Tibial artery (tissue), 4 donors: ENCODE data around the gene FLNB.
A peak's percentile ranks its signal among the peaks of the same experiment; 100 is the strongest.

ENCODE experiments used
- DNase-seq, 2 donors: peaks; one replicate each; pipeline ENCODE4 v3.0.0-alpha.2; 2019
- H3K27ac ChIP-seq, 2 donors: fragments of 200-600 bp; sonication (generic) in 1 of 2; 1 replicate in 1 of 2; 2 replicates in 1 of 2; pipeline ENCODE4 v1.5.1; 2018 to 2019; ENCODE audit warnings: mild to moderate bottlenecking in 1 of 2
- H3K27me3 ChIP-seq, 2 donors: fragments of 200-600 bp; sonication (generic) in 1 of 2; one replicate each; pipeline versions ENCODE4 v1.5.1 to v1.6.0; 2016 to 2019
- H3K36me3 ChIP-seq, 3 donors: fragments of 200-600 bp; sonication (generic) in 2 of 3; one replicate each; pipeline ENCODE4 v1.5.1; 2016 to 2019; ENCODE audit warnings: mild to moderate bottlenecking in 2 of 3
- H3K4me1 ChIP-seq, 4 donors: fragments of 200-600 bp; sonication (generic) in 2 of 4; 1 replicate in 3 of 4; 2 replicates in 1 of 4; pipeline ENCODE4 v1.5.1; 2016 to 2019
- H3K4me3 ChIP-seq, 2 donors: fragments of 200-600 bp; sonication (generic) in 1 of 2; 1 replicate in 1 of 2; 2 replicates in 1 of 2; pipeline ENCODE4 v1.5.1; 2018 to 2019; ENCODE audit warnings: mild to moderate bottlenecking in 2 of 2
- H3K9me3 ChIP-seq, 3 donors: fragments of 200-600 bp; sonication (generic) in 1 of 3; one replicate each; pipeline ENCODE4 v1.5.1; 2016 to 2019
- CTCF ChIP-seq, 2 experiments: fragments of 200-600 bp in 1 of 2; fragments of 450-650 bp in 1 of 2; IDR thresholded peaks; one replicate each; pipeline ENCODE4 v1.5.1; 2017 to 2019; ENCODE audit warnings: antibody characterized with exemption in 2 of 2, mild to moderate bottlenecking in 1 of 2, moderate library complexity in 1 of 2
- intact Hi-C: fragments of 100-400 bp; cut with DNase I; formaldehyde crosslinking; loops from one replicate; pipeline ENCODE4 v1.15.0; 2023; ENCODE audit warnings: low total_unique reads

FLNB gene

GRCh38 chr3:58037141-58037910 is 29.1 kb downstream of the FLNB start:
- H3K27ac ChIP-seq = peak overlapping the region in 1 of 2 donors; percentile 5
- DNase-seq = no peak
- no peaks in the 10 kb centered on the region for H3K9me3 ChIP-seq
- H3K4me3 ChIP-seq = no peak overlapping the region
- peaks cover 0 to 68% (median 45%) of the 10 kb centered on the region in 4 donors for H3K4me1 ChIP-seq
- intact Hi-C loops = no loop called here
- TF ChIP-seq CTCF (IDR thresholded peaks at IDR 0.05) = no peak
- no peaks in the 10 kb centered on the region for H3K36me3 ChIP-seq
- no peaks in the 10 kb centered on the region for H3K27me3 ChIP-seq

- intact Hi-C loops = no loop called here
- peaks cover 0 to 83% (median 58%) of the 10 kb centered on the region in 4 donors for H3K4me1 ChIP-seq
- H3K9me3 ChIP-seq = no peaks in the 10 kb centered on the region
- DNase-seq = no peak
- H3K27me3 ChIP-seq = no peaks in the 10 kb centered on the region
- peak overlapping the region in 1 of 2 donors; percentile 23 for H3K27ac ChIP-seq
- no peak overlapping the region for H3K4me3 ChIP-seq
- no peaks in the 10 kb centered on the region for H3K36me3 ChIP-seq
- TF ChIP-seq CTCF (IDR thresholded peaks at IDR 0.05) = no peak
These were observed 30.6 kb downstream of the FLNB start for GRCh38 chr3:58038675-58039292.

- intact Hi-C loops = no loop called here
- no peak for TF ChIP-seq CTCF (IDR thresholded peaks at IDR 0.05)
- Histone ChIP-seq H3K4me3 (no peak overlapping the region), H3K27ac (no peak overlapping the region), H3K4me1 (peaks cover 0 to 89% (median 66%) of the 10 kb centered on the region in 4 donors), H3K27me3 (no peaks in the 10 kb centered on the region), H3K9me3 (no peaks in the 10 kb centered on the region), H3K36me3 (no peaks in the 10 kb centered on the region)
- DNase-seq = no peak
These were observed 31.4 kb downstream of the FLNB start for GRCh38 chr3:58039601-58040000.

GRCh38 chr3:58041182-58041825 is 33.1 kb downstream of the FLNB start:
- no peak overlapping the region for H3K4me3 ChIP-seq
- H3K9me3 ChIP-seq = no peaks in the 10 kb centered on the region
- peak overlapping the region; percentile 30 to 38 for H3K27ac ChIP-seq
- no peak for TF ChIP-seq CTCF (IDR thresholded peaks at IDR 0.05)
- H3K4me1 ChIP-seq = peaks cover 0 to 86% (median 57%) of the 10 kb centered on the region in 4 donors
- H3K36me3 ChIP-seq = no peaks in the 10 kb centered on the region
- intact Hi-C loops = no loop called here
- no peaks in the 10 kb centered on the region for H3K27me3 ChIP-seq
- no peak for DNase-seq

- intact Hi-C loops = no loop called here
- Histone ChIP-seq H3K27ac (peak overlapping the region; percentile 30 to 38), H3K4me3 (no peak overlapping the region), H3K27me3 (no peaks in the 10 kb centered on the region), H3K4me1 (peaks cover 0 to 87% (median 54%) of the 10 kb centered on the region in 4 donors), H3K36me3 (no peaks in the 10 kb centered on the region), H3K9me3 (no peaks in the 10 kb centered on the region)
- no peak for DNase-seq
- no peak for TF ChIP-seq CTCF (IDR thresholded peaks at IDR 0.05)
These were observed 33.7 kb downstream of the FLNB start for GRCh38 chr3:58041826-58042324.
